HepG2 (cell line): ENCODE data around the gene AQP10. TPM values are rescaled to one million over a fixed set of nuclear protein-coding genes. Genes with fewer than 3 reads are reported as not detected.

ENCODE experiments used
- BHLHE40 ChIP-seq: IDR thresholded peaks from 2 replicates; pipeline ENCODE4 v1.6.1; 2011; ENCODE audit warnings: low read length, improper control_type of control experiment
- CBFB ChIP-seq: sonication (generic); formaldehyde crosslinking; IDR thresholded peaks from 2 replicates; pipeline ENCODE4 v1.4.0; 2020; ENCODE audit warnings: missing genetic modification reagents
- ERF ChIP-seq: IDR thresholded peaks from 2 replicates; pipeline ENCODE4 v1.6.1; 2018; ENCODE audit warnings: missing biosample characterization, missing genetic modification reagents
- RXRA ChIP-seq: sonication (generic); formaldehyde crosslinking; IDR thresholded peaks from 2 replicates; pipeline ENCODE4 v1.5.1; 2020; ENCODE audit warnings: missing genetic modification reagents
- ZFP90 ChIP-seq: sonication (generic); formaldehyde crosslinking; IDR thresholded peaks from 2 replicates; pipeline ENCODE4 v1.8.0; 2022; ENCODE audit warnings: missing genetic modification reagents, mild to moderate bottlenecking, inconsistent platforms, borderline replicate concordance
- ZMYM3 ChIP-seq: sonication (generic); formaldehyde crosslinking; IDR thresholded peaks from 2 replicates; pipeline ENCODE4 v1.5.1; 2020; ENCODE audit warnings: mild to moderate bottlenecking, missing genetic modification reagents
- ZNF33B ChIP-seq: sonication (generic); formaldehyde crosslinking; IDR thresholded peaks from 2 replicates; pipeline ENCODE4 v1.5.1; 2020; ENCODE audit warnings: mild to moderate bottlenecking, missing genetic modification reagents
- ZNF737 ChIP-seq: sonication (generic); formaldehyde crosslinking; IDR thresholded peaks from 2 replicates; pipeline ENCODE4 v1.5.0; 2020; ENCODE audit warnings: missing genetic modification reagents, mild to moderate bottlenecking, borderline replicate concordance
- ZNF790 ChIP-seq: sonication (generic); formaldehyde crosslinking; IDR thresholded peaks from 2 replicates; pipeline ENCODE4 v1.8.0; 2022; ENCODE audit warnings: missing genetic modification reagents, mild to moderate bottlenecking, borderline replicate concordance
- ZSCAN20 ChIP-seq: sonication (generic); formaldehyde crosslinking; IDR thresholded peaks from 2 replicates; pipeline ENCODE4 v1.4.0; 2020; ENCODE audit warnings: missing genetic modification reagents, mild to moderate bottlenecking, borderline replicate concordance
- polyA plus RNA-seq, 8 experiments: library from polyadenylated mRNA; depleted of rRNA in 3 of 8; stranded (reverse) in 7 of 8; unstranded in 1 of 8; fragments of >200 nt; fragmentation: Illumina TruSeq in 4 of 8; extraction: Trizol in 4 of 8; gene quantifications; 2 replicates each; pipeline versions ENCODE4 v1.2.1 to v1.2.3, GENCODE V29; 2011 to 2016; ENCODE audit warnings: low read depth in 4 of 8, missing spikeins in 1 of 8, mixed read lengths in 1 of 8; ENCODE audit not compliant: insufficient read depth in 1 of 8
- total RNA-seq, 5 experiments: library from RNA; depleted of rRNA; stranded (reverse); fragments of >200 nt; fragmentation: Illumina TruSeq; extraction: Trizol; gene quantifications; 2 replicates each; pipeline ENCODE4 v1.2.3, GENCODE V29; 2016; ENCODE audit warnings: low read depth in 1 of 5
- TF ChIP-seq, protein P1 (sequence below): sonication (generic); formaldehyde crosslinking; IDR thresholded peaks from 2 replicates; pipeline ENCODE4 v1.8.1; 2023; ENCODE audit warnings: mild to moderate bottlenecking, missing genetic modification reagents
- TF ChIP-seq, protein P2 (sequence below): sonication (generic); formaldehyde crosslinking; IDR thresholded peaks from 2 replicates; pipeline ENCODE4 v1.4.0; 2020; ENCODE audit warnings: missing genetic modification reagents
- TF ChIP-seq, protein P3 (sequence below): sonication (generic); formaldehyde crosslinking; IDR thresholded peaks from 2 replicates; pipeline ENCODE4 v1.4.0; 2020; ENCODE audit warnings: mild to moderate bottlenecking, missing genetic modification reagents
- TF ChIP-seq, protein P4 (sequence below): sonication (generic); formaldehyde crosslinking; IDR thresholded peaks from 2 replicates; pipeline ENCODE4 v1.5.1; 2020; ENCODE audit warnings: mild to moderate bottlenecking, missing genetic modification reagents, borderline replicate concordance
- TF ChIP-seq, protein P5 (sequence below): sonication (generic); formaldehyde crosslinking; IDR thresholded peaks from 2 replicates; pipeline ENCODE4 v1.5.0; 2020; ENCODE audit warnings: mild to moderate bottlenecking, missing genetic modification reagents, borderline replicate concordance
- TF ChIP-seq, protein P6 (sequence below): sonication (generic); formaldehyde crosslinking; IDR thresholded peaks from 2 replicates; pipeline ENCODE4 v1.4.0; 2020; ENCODE audit warnings: missing genetic modification reagents, low read depth, mild to moderate bottlenecking, borderline replicate concordance

The AQP10 gene
- total and polyA plus RNA-seq, 2 of the 13 experiments (the other 11 are each of a cell fraction or from before 2014, with no cell fraction given), result 0.30 TPM; not detected in 1

DNA sequence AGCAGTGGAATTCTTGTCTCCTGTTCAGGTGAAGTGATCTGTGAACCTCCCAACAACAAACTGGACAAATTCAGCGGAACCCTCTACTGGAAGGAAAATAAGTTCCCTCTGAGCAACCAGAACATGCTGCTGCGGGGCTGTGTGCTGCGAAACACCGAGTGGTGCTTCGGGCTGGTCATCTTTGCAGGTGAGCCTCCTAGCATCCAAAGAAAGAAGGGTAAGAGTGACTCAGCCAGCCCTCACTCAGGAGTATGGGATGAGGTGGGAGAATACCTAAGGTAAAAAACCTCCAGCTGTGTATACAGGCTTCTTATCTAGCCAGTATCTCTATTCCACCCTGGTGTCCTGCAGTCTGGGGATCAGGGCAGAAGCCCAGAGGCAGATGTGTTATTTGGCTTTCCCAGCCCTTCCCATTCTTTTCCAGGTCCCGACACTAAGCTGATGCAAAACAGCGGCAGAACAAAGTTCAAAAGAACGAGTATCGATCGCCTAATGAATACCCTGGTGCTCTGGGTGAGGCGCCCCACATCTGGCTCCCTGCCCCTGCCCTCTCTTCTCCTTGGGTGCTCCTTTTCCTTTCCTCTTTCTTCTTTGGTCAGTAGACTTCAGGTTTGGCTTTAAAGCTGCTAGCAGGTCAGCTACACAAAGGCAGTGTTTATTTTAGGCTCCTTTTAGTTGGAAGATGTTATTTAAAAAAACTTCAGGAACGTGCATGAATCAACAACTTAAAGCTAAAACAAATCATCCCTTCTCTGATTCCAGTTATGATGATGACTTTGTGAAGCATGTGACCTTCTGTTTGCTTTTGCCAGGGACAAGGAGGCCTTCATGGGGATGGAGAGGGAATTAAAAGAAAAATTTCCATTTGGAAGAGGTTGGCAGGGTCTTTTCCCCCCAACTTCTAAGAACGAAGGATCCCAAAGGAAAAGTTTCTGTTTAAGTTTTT, 13.5 kb downstream of the AQP10 start (continued):
- TF ChIP-seq ERF (CRISPR knock-in tag) (no peak), BHLHE40 (no peak), ZMYM3 (CRISPR knock-in tag) (0 out of 2 replicates have a peak, but pooled peaks have one; percentile 28), ZNF790 (no peak), RXRA (CRISPR knock-in tag) (peak; percentile 41; the same call in 1 of the 2 replicates), ZSCAN20 (CRISPR knock-in tag) (no peak), ZNF737 (CRISPR knock-in tag) (no peak), ZNF33B (CRISPR knock-in tag) (no peak), ZFP90 (CRISPR knock-in tag) (0 out of 2 replicates have a peak, but pooled peaks have one; percentile 52), CBFB (CRISPR knock-in tag) (no peak)
- TF ChIP-seq, protein P1, sequence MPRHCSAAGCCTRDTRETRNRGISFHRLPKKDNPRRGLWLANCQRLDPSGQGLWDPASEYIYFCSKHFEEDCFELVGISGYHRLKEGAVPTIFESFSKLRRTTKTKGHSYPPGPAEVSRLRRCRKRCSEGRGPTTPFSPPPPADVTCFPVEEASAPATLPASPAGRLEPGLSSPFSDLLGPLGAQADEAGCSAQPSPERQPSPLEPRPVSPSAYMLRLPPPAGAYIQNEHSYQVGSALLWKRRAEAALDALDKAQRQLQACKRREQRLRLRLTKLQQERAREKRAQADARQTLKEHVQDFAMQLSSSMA (CRISPR knock-in tag), result no peak
- TF ChIP-seq, protein P2, sequence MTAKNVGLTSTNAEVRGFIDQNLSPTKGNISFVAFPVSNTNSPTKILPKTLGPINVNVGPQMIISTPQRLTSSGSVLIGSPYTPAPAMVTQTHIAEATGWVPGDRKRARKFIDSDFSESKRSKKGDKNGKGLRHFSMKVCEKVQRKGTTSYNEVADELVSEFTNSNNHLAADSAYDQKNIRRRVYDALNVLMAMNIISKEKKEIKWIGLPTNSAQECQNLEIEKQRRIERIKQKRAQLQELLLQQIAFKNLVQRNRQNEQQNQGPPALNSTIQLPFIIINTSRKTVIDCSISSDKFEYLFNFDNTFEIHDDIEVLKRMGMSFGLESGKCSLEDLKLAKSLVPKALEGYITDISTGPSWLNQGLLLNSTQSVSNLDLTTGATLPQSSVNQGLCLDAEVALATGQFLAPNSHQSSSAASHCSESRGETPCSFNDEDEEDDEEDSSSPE (CRISPR knock-in tag), result peak; percentile 29; the same call in 1 of the 2 replicates
- TF ChIP-seq, protein P3, sequence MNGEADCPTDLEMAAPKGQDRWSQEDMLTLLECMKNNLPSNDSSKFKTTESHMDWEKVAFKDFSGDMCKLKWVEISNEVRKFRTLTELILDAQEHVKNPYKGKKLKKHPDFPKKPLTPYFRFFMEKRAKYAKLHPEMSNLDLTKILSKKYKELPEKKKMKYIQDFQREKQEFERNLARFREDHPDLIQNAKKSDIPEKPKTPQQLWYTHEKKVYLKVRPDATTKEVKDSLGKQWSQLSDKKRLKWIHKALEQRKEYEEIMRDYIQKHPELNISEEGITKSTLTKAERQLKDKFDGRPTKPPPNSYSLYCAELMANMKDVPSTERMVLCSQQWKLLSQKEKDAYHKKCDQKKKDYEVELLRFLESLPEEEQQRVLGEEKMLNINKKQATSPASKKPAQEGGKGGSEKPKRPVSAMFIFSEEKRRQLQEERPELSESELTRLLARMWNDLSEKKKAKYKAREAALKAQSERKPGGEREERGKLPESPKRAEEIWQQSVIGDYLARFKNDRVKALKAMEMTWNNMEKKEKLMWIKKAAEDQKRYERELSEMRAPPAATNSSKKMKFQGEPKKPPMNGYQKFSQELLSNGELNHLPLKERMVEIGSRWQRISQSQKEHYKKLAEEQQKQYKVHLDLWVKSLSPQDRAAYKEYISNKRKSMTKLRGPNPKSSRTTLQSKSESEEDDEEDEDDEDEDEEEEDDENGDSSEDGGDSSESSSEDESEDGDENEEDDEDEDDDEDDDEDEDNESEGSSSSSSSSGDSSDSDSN (CRISPR knock-in tag), result peak; percentile 31; the same call in 1 of the 2 replicates
- TF ChIP-seq, protein P4, sequence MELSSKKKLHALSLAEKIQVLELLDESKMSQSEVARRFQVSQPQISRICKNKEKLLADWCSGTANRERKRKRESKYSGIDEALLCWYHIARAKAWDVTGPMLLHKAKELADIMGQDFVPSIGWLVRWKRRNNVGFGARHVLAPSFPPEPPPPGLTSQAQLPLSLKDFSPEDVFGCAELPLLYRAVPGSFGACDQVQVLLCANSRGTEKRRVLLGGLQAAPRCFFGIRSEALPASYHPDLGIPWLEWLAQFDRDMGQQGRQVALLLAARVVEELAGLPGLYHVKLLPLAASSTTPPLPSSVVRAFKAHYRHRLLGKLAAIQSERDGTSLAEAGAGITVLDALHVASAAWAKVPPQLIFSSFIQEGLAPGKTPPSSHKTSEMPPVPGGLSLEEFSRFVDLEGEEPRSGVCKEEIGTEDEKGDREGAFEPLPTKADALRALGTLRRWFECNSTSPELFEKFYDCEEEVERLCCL (CRISPR knock-in tag), result no peak
- TF ChIP-seq, protein P5, sequence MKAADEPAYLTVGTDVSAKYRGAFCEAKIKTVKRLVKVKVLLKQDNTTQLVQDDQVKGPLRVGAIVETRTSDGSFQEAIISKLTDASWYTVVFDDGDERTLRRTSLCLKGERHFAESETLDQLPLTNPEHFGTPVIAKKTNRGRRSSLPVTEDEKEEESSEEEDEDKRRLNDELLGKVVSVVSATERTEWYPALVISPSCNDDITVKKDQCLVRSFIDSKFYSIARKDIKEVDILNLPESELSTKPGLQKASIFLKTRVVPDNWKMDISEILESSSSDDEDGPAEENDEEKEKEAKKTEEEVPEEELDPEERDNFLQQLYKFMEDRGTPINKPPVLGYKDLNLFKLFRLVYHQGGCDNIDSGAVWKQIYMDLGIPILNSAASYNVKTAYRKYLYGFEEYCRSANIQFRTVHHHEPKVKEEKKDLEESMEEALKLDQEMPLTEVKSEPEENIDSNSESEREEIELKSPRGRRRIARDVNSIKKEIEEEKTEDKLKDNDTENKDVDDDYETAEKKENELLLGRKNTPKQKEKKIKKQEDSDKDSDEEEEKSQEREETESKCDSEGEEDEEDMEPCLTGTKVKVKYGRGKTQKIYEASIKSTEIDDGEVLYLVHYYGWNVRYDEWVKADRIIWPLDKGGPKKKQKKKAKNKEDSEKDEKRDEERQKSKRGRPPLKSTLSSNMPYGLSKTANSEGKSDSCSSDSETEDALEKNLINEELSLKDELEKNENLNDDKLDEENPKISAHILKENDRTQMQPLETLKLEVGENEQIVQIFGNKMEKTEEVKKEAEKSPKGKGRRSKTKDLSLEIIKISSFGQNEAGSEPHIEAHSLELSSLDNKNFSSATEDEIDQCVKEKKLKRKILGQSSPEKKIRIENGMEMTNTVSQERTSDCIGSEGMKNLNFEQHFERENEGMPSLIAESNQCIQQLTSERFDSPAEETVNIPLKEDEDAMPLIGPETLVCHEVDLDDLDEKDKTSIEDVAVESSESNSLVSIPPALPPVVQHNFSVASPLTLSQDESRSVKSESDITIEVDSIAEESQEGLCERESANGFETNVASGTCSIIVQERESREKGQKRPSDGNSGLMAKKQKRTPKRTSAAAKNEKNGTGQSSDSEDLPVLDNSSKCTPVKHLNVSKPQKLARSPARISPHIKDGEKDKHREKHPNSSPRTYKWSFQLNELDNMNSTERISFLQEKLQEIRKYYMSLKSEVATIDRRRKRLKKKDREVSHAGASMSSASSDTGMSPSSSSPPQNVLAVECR (CRISPR knock-in tag), result no peak; the same call in 1 of the 2 replicates
- TF ChIP-seq, protein P6, sequence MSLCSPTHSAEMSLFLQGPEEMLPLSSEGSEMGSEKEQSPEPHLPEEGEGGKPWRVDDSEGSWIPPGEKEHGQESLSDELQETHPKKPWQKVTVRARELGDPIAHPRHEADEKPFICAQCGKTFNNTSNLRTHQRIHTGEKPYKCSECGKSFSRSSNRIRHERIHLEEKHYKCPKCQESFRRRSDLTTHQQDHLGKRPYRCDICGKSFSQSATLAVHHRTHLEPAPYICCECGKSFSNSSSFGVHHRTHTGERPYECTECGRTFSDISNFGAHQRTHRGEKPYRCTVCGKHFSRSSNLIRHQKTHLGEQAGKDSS (CRISPR knock-in tag), result no peak
